Tibial artery (tissue), 4 donors: ENCODE results near the gene ARRB2.

Experiments used
- DNase-seq, 2 donors: peaks; one replicate each; pipeline ENCODE4 v3.0.0-alpha.2; 2019
- H3K27ac ChIP-seq, 2 donors: fragments of 200-600 bp; sonication (generic) in 1 of 2; 1 replicate in 1 of 2; 2 replicates in 1 of 2; pipeline ENCODE4 v1.5.1; 2018 to 2019; ENCODE audit warnings: mild to moderate bottlenecking in 1 of 2
- H3K27me3 ChIP-seq, 2 donors: fragments of 200-600 bp; sonication (generic) in 1 of 2; one replicate each; pipeline versions ENCODE4 v1.5.1 to v1.6.0; 2016 to 2019
- H3K36me3 ChIP-seq, 3 donors: fragments of 200-600 bp; sonication (generic) in 2 of 3; one replicate each; pipeline ENCODE4 v1.5.1; 2016 to 2019; ENCODE audit warnings: mild to moderate bottlenecking in 2 of 3
- H3K4me1 ChIP-seq, 4 donors: fragments of 200-600 bp; sonication (generic) in 2 of 4; 1 replicate in 3 of 4; 2 replicates in 1 of 4; pipeline ENCODE4 v1.5.1; 2016 to 2019
- H3K4me3 ChIP-seq, 2 donors: fragments of 200-600 bp; sonication (generic) in 1 of 2; 1 replicate in 1 of 2; 2 replicates in 1 of 2; pipeline ENCODE4 v1.5.1; 2018 to 2019; ENCODE audit warnings: mild to moderate bottlenecking in 2 of 2
- H3K9me3 ChIP-seq, 3 donors: fragments of 200-600 bp; sonication (generic) in 1 of 3; one replicate each; pipeline ENCODE4 v1.5.1; 2016 to 2019
- intact Hi-C: fragments of 100-400 bp; cut with DNase I; formaldehyde crosslinking; loops from one replicate; pipeline ENCODE4 v1.15.0; 2023; ENCODE audit warnings: low total_unique reads
- TF ChIP-seq, protein P1 (sequence below), 2 experiments: fragments of 200-600 bp in 1 of 2; fragments of 450-650 bp in 1 of 2; IDR thresholded peaks; one replicate each; pipeline ENCODE4 v1.5.1; 2017 to 2019; ENCODE audit warnings: antibody characterized with exemption in 2 of 2, mild to moderate bottlenecking in 1 of 2, moderate library complexity in 1 of 2

ARRB2 gene

DNA sequence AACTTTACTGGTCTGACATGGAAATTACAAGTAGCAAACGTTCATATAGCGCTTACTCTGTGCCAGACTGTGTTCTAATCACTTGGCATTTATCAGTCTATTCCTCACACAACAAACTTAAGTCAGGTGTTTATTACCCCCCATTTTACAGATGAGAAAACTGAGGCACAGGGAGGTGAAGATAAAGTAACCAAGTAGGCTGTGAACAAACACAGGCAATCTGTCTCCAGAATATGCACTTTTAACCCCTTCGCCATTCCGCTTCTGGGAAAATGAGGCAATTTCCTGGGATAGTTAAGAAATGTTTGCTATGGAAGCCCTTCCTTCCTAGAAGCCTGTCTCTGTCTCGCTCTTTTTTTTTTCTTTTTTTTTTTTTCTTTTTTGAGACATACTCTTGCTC lies 41.5 kb downstream of the ARRB2 start:
- no peaks in the 10 kb centered on the region for H3K36me3 ChIP-seq
- TF ChIP-seq, protein P1, sequence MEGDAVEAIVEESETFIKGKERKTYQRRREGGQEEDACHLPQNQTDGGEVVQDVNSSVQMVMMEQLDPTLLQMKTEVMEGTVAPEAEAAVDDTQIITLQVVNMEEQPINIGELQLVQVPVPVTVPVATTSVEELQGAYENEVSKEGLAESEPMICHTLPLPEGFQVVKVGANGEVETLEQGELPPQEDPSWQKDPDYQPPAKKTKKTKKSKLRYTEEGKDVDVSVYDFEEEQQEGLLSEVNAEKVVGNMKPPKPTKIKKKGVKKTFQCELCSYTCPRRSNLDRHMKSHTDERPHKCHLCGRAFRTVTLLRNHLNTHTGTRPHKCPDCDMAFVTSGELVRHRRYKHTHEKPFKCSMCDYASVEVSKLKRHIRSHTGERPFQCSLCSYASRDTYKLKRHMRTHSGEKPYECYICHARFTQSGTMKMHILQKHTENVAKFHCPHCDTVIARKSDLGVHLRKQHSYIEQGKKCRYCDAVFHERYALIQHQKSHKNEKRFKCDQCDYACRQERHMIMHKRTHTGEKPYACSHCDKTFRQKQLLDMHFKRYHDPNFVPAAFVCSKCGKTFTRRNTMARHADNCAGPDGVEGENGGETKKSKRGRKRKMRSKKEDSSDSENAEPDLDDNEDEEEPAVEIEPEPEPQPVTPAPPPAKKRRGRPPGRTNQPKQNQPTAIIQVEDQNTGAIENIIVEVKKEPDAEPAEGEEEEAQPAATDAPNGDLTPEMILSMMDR (IDR thresholded peaks at IDR 0.05) = no peak
- DNase-seq = no peak
- H3K4me3 ChIP-seq = no peak overlapping the region
- H3K4me1 ChIP-seq = no peaks in the 10 kb centered on the region
- H3K27ac ChIP-seq = no peak overlapping the region
- H3K9me3 ChIP-seq = no peaks in the 10 kb centered on the region
- peaks cover 3 to 51% of the 10 kb centered on the region in 2 donors for H3K27me3 ChIP-seq
- intact Hi-C loops = no loop called here

- Histone ChIP-seq H3K4me3 (no peak overlapping the region), H3K36me3 (no peaks in the 10 kb centered on the region), H3K27me3 (peaks cover 3 to 56% of the 10 kb centered on the region in 2 donors), H3K27ac (no peak overlapping the region), H3K4me1 (no peaks in the 10 kb centered on the region), H3K9me3 (no peaks in the 10 kb centered on the region)
- TF ChIP-seq, protein P1 (IDR thresholded peaks at IDR 0.05) = no peak
- intact Hi-C loops = no loop called here
- no peak for DNase-seq
Observed at GRCh38 chr17:4753392-4753791, 43.0 kb downstream of the ARRB2 start.

DNA sequence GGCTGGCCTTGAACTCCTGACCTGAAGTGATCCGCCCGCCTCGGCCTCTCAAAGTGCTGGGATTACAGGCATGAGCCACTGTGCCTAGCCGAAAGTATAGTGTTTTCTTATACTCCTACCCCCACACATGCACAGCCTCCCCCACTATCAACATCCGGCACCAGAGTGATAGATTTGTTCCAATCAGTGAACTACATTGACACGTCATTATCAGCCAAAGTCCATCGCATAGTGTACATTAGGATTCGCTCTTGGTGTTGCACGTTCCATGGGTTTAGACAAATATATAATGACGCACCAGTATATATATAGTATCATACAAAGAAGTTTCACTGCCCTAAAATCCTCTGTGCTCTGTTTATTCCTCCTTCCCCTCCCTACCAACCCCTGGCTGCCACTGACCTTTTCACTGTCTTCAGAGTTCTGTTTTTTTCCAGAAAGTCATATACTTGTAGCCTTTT lies 49.4 kb downstream of the ARRB2 start:
- no peak overlapping the region for H3K4me3 ChIP-seq
- no peak for DNase-seq
- TF ChIP-seq, protein P1 (IDR thresholded peaks at IDR 0.05) = no peak
- no peaks in the 10 kb centered on the region for H3K4me1 ChIP-seq
- H3K36me3 ChIP-seq = no peaks in the 10 kb centered on the region
- H3K27ac ChIP-seq = no peak overlapping the region
- intact Hi-C loops = no loop called here
- no peaks in the 10 kb centered on the region for H3K9me3 ChIP-seq
- H3K27me3 ChIP-seq = peaks cover 0 to 25% of the 10 kb centered on the region in 2 donors

GRCh38 chr17:4764595-4764994 lies 54.2 kb downstream of the ARRB2 start:
- Histone ChIP-seq H3K27me3 (peaks cover 0 to 10% of the 10 kb centered on the region in 2 donors), H3K4me3 (no peak overlapping the region), H3K27ac (no peak overlapping the region), H3K36me3 (no peaks in the 10 kb centered on the region), H3K4me1 (no peaks in the 10 kb centered on the region), H3K9me3 (no peaks in the 10 kb centered on the region)
- intact Hi-C loops = no loop called here
- TF ChIP-seq, protein P1 (IDR thresholded peaks at IDR 0.05) = no peak
- DNase-seq = no peak

DNA sequence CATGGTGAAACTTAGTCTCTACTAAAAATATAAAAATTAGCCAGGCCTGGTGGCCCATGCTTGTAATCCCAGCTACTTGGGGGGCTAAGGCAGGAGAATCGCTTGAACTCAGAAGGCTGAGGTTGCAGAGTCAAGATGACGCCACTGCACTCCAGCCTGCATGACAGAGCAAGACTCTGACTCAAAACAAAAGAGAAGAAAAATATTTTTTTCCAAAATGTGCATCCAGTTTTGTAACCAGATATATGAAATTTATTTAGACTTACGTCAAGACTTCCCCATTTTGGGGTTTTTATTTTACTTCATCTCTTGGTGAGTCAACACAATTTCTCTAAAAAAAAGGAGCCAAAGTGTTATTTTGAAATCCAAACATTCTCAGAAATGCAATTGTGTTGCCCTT lies 55.8 kb downstream of the ARRB2 start:
- H3K4me3 ChIP-seq = no peak overlapping the region
- intact Hi-C loops = no loop called here
- peaks cover 0 to 7% of the 10 kb centered on the region in 2 donors for H3K27me3 ChIP-seq
- no peak for DNase-seq
- H3K9me3 ChIP-seq = no peaks in the 10 kb centered on the region
- no peaks in the 10 kb centered on the region for H3K4me1 ChIP-seq
- H3K36me3 ChIP-seq = no peaks in the 10 kb centered on the region
- TF ChIP-seq, protein P1 (IDR thresholded peaks at IDR 0.05) = no peak
- no peak overlapping the region for H3K27ac ChIP-seq

DNA sequence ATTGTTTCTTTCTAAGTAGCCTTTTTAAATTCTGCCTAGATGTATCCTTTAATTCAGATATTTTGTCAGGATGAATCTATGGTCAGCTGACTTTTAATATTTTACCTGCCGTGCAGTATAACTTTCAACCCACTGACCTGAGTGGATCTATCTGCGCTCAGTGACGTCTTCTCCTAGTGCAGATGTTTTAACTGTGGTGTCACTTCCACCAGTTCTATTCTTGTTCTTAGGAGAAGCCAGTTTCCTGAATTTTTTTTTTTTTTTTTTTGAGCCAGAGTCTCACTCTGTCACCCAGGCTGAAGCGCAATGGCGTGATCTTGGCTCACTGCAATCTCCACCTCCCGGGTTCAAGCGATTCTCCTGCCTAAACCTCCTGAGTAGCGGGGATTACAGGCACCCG lies 56.3 kb downstream of the ARRB2 start:
- Histone ChIP-seq H3K36me3 (no peaks in the 10 kb centered on the region), H3K9me3 (no peaks in the 10 kb centered on the region), H3K27me3 (peaks cover 0 to 12% of the 10 kb centered on the region in 2 donors), H3K4me3 (no peak overlapping the region), H3K27ac (no peak overlapping the region), H3K4me1 (no peaks in the 10 kb centered on the region)
- intact Hi-C loops = no loop called here
- TF ChIP-seq, protein P1 (IDR thresholded peaks at IDR 0.05) = no peak
- no peak for DNase-seq
